ENCODE data around the gene CABCOCO1. TPM values are rescaled to one million over a fixed set of nuclear protein-coding genes. Genes with fewer than 3 reads are reported as not detected.
"Not testable (repeated sequence)": the region's sequence is repeated elsewhere in the genome, so short reads cannot be mapped to it uniquely, and the experiment has no call there.

The CABCOCO1 gene
- total RNA-seq, 1 donor from 2014 or later, result 0.19 TPM

GRCh38 chr10:61673360-61673759, 10.6 kb downstream of the CABCOCO1 start:
- no peak for TF ChIP-seq CTCF (IDR thresholded peaks at IDR 0.05)
- H3K4me3 Mint-ChIP-seq (ENCODE audit: unreplicated experiment), result no peak overlapping the region

GRCh38 chr10:61682323-61682722, 19.6 kb downstream of the CABCOCO1 start:
- Mint-ChIP-seq H3K9me3 (ENCODE audit: unreplicated experiment) (no peaks in the 10 kb centered on the region), H3K27me3 (ENCODE audit: unreplicated experiment) (no peaks in the 10 kb centered on the region), H3K36me3 (ENCODE audit: unreplicated experiment) (no peaks in the 10 kb centered on the region), H3K4me1 (ENCODE audit: unreplicated experiment) (no peaks in the 10 kb centered on the region), H3K4me3 (ENCODE audit: unreplicated experiment) (no peak overlapping the region), H3K27ac (ENCODE audit: unreplicated experiment) (no peak overlapping the region)
- no peak for DNase-seq (ENCODE audit: extremely low spot score, unreplicated experiment)
- no peak for TF ChIP-seq CTCF (IDR thresholded peaks at IDR 0.05)

More at GRCh38 chr10:61673360-61673759, 10.6 kb downstream of the CABCOCO1 start:
- peaks cover 4% of the 10 kb centered on the region for H3K4me1 Mint-ChIP-seq (ENCODE audit: unreplicated experiment)
- no peak overlapping the region for H3K27ac Mint-ChIP-seq (ENCODE audit: unreplicated experiment)
- no peak for DNase-seq (ENCODE audit: extremely low spot score, unreplicated experiment)
- no peaks in the 10 kb centered on the region for H3K36me3 Mint-ChIP-seq (ENCODE audit: unreplicated experiment)
- no peaks in the 10 kb centered on the region for H3K27me3 Mint-ChIP-seq (ENCODE audit: unreplicated experiment)
- H3K9me3 Mint-ChIP-seq (ENCODE audit: unreplicated experiment), result no peaks in the 10 kb centered on the region

- Mint-ChIP-seq H3K36me3 (ENCODE audit: unreplicated experiment) (no peaks in the 10 kb centered on the region), H3K4me3 (ENCODE audit: unreplicated experiment) (no peak overlapping the region), H3K27ac (ENCODE audit: unreplicated experiment) (no peak overlapping the region), H3K4me1 (ENCODE audit: unreplicated experiment) (no peaks in the 10 kb centered on the region), H3K9me3 (ENCODE audit: unreplicated experiment) (no peaks in the 10 kb centered on the region), H3K27me3 (ENCODE audit: unreplicated experiment) (no peaks in the 10 kb centered on the region)
- TF ChIP-seq CTCF (IDR thresholded peaks at IDR 0.05), result no peak
- no peak for DNase-seq (ENCODE audit: extremely low spot score, unreplicated experiment)
Observed at GRCh38 chr10:61683319-61683718, 20.6 kb downstream of the CABCOCO1 start.

- no peaks in the 10 kb centered on the region for H3K9me3 Mint-ChIP-seq (ENCODE audit: unreplicated experiment)
- no peaks in the 10 kb centered on the region for H3K4me1 Mint-ChIP-seq (ENCODE audit: unreplicated experiment)
- H3K27ac Mint-ChIP-seq (ENCODE audit: unreplicated experiment), result no peak overlapping the region
- no peak for TF ChIP-seq CTCF (IDR thresholded peaks at IDR 0.05)
- H3K4me3 Mint-ChIP-seq (ENCODE audit: unreplicated experiment), result no peak overlapping the region
- DNase-seq (ENCODE audit: extremely low spot score, unreplicated experiment), result no peak
- H3K36me3 Mint-ChIP-seq (ENCODE audit: unreplicated experiment), result no peaks in the 10 kb centered on the region
- no peaks in the 10 kb centered on the region for H3K27me3 Mint-ChIP-seq (ENCODE audit: unreplicated experiment)
Observed at GRCh38 chr10:61684894-61685507, 22.3 kb downstream of the CABCOCO1 start.

- H3K9me3 Mint-ChIP-seq (ENCODE audit: unreplicated experiment), result no peaks in the 10 kb centered on the region
- H3K27me3 Mint-ChIP-seq (ENCODE audit: unreplicated experiment), result no peaks in the 10 kb centered on the region
- H3K36me3 Mint-ChIP-seq (ENCODE audit: unreplicated experiment), result no peaks in the 10 kb centered on the region
- no peak overlapping the region for H3K27ac Mint-ChIP-seq (ENCODE audit: unreplicated experiment)
- H3K4me3 Mint-ChIP-seq (ENCODE audit: unreplicated experiment), result no peak overlapping the region
- DNase-seq (ENCODE audit: extremely low spot score, unreplicated experiment), result no peak
- no peaks in the 10 kb centered on the region for H3K4me1 Mint-ChIP-seq (ENCODE audit: unreplicated experiment)
- no peak for TF ChIP-seq CTCF (IDR thresholded peaks at IDR 0.05)
Observed at GRCh38 chr10:61688551-61689308, 26.0 kb downstream of the CABCOCO1 start.

- not testable (repeated sequence) for H3K4me3 Mint-ChIP-seq (ENCODE audit: unreplicated experiment); DNase-seq (ENCODE audit: extremely low spot score, unreplicated experiment); H3K27me3 Mint-ChIP-seq (ENCODE audit: unreplicated experiment); H3K9me3 Mint-ChIP-seq (ENCODE audit: unreplicated experiment); H3K4me1 Mint-ChIP-seq (ENCODE audit: unreplicated experiment); H3K27ac Mint-ChIP-seq (ENCODE audit: unreplicated experiment); H3K36me3 Mint-ChIP-seq (ENCODE audit: unreplicated experiment)
Observed at GRCh38 chr10:61691667-61692066, 28.9 kb downstream of the CABCOCO1 start.
